Measurements from ENCODE around the gene RRP1.

Gene RRP1

GRCh38 chr21:43812139-43812821 is 22.9 kb downstream of the RRP1 start:
- Histone ChIP-seq H3K9me3 (ENCODE audit: severe bottlenecking) (no peaks in the 10 kb centered on the region), H3K27me3 (ENCODE audit: insufficient read depth, poor library complexity, severe bottlenecking) (no peaks in the 10 kb centered on the region), H3K36me3 (ENCODE audit: low read depth) (no peaks in the 10 kb centered on the region), H3K27ac (ENCODE audit: poor library complexity, severe bottlenecking) (peak overlapping the region; percentile 32), H3K4me3 (ENCODE audit: severe bottlenecking) (peak overlapping the region; percentile 2), H3K4me1 (ENCODE audit: insufficient read depth, poor library complexity, severe bottlenecking) (peaks cover 15% of the 10 kb centered on the region)
- peak; percentile 73 for ATAC-seq (ENCODE audit: low read depth)
- no peak for DNase-seq (ENCODE audit: low spot score)
- no peak for TF ChIP-seq CTCF (IDR thresholded peaks at IDR 0.05; ENCODE audit: poor library complexity, severe bottlenecking)

- peak overlapping the region; percentile 32 for H3K27ac ChIP-seq (ENCODE audit: poor library complexity, severe bottlenecking)
- peaks cover 15% of the 10 kb centered on the region for H3K4me1 ChIP-seq (ENCODE audit: insufficient read depth, poor library complexity, severe bottlenecking)
- no peak overlapping the region for H3K4me3 ChIP-seq (ENCODE audit: severe bottlenecking)
- no peaks in the 10 kb centered on the region for H3K9me3 ChIP-seq (ENCODE audit: severe bottlenecking)
- no peak for ATAC-seq (ENCODE audit: low read depth)
- H3K36me3 ChIP-seq (ENCODE audit: low read depth), result no peaks in the 10 kb centered on the region
- no peak for TF ChIP-seq CTCF (IDR thresholded peaks at IDR 0.05; ENCODE audit: poor library complexity, severe bottlenecking)
- no peaks in the 10 kb centered on the region for H3K27me3 ChIP-seq (ENCODE audit: insufficient read depth, poor library complexity, severe bottlenecking)
- no peak for DNase-seq (ENCODE audit: low spot score)
Observed at GRCh38 chr21:43812957-43813655, 23.7 kb downstream of the RRP1 start.

GRCh38 chr21:43813656-43813980 is 24.2 kb downstream of the RRP1 start:
- DNase-seq (ENCODE audit: low spot score), result no peak
- H3K4me3 ChIP-seq (ENCODE audit: severe bottlenecking), result no peak overlapping the region
- H3K27ac ChIP-seq (ENCODE audit: poor library complexity, severe bottlenecking), result no peak overlapping the region
- no peak for ATAC-seq (ENCODE audit: low read depth)
- peaks cover 15% of the 10 kb centered on the region for H3K4me1 ChIP-seq (ENCODE audit: insufficient read depth, poor library complexity, severe bottlenecking)
- no peaks in the 10 kb centered on the region for H3K27me3 ChIP-seq (ENCODE audit: insufficient read depth, poor library complexity, severe bottlenecking)
- no peaks in the 10 kb centered on the region for H3K36me3 ChIP-seq (ENCODE audit: low read depth)
- H3K9me3 ChIP-seq (ENCODE audit: severe bottlenecking), result no peaks in the 10 kb centered on the region
- TF ChIP-seq CTCF (IDR thresholded peaks at IDR 0.05; ENCODE audit: poor library complexity, severe bottlenecking), result no peak

- ATAC-seq (ENCODE audit: low read depth), result no peak
- Histone ChIP-seq H3K9me3 (ENCODE audit: severe bottlenecking) (no peaks in the 10 kb centered on the region), H3K36me3 (ENCODE audit: low read depth) (no peaks in the 10 kb centered on the region), H3K27ac (ENCODE audit: poor library complexity, severe bottlenecking) (no peak overlapping the region), H3K27me3 (ENCODE audit: insufficient read depth, poor library complexity, severe bottlenecking) (no peaks in the 10 kb centered on the region), H3K4me3 (ENCODE audit: severe bottlenecking) (no peak overlapping the region), H3K4me1 (ENCODE audit: insufficient read depth, poor library complexity, severe bottlenecking) (peaks cover 15% of the 10 kb centered on the region)
- DNase-seq (ENCODE audit: low spot score), result no peak
- TF ChIP-seq CTCF (IDR thresholded peaks at IDR 0.05; ENCODE audit: poor library complexity, severe bottlenecking), result no peak
Observed at GRCh38 chr21:43814215-43815106, 25.1 kb downstream of the RRP1 start.
